Testis (tissue), 3 donors: ENCODE results near the gene RIMBP3B. TPM values are rescaled to one million over a fixed set of nuclear protein-coding genes. Genes with fewer than 3 reads are reported as not detected.
"Not testable (repeated sequence)": the region's sequence is repeated elsewhere in the genome, so short reads cannot be mapped to it uniquely, and the experiment has no call there.

ENCODE experiments used
- DNase-seq: peaks from one replicate; pipeline ENCODE4 v3.0.0-alpha.2; 2019
- H3K27ac ChIP-seq, 2 donors: fragments of 200-600 bp; sonication (generic); one replicate each; pipeline ENCODE4 v1.5.1; 2019
- H3K27me3 ChIP-seq: fragments of 200-600 bp; sonication (generic); one replicate; pipeline ENCODE4 v1.5.1; 2019
- H3K36me3 ChIP-seq: fragments of 200-600 bp; sonication (generic); one replicate; pipeline ENCODE4 v1.5.1; 2017; ENCODE audit warnings: low read depth; ENCODE audit errors: missing control alignments
- H3K4me1 ChIP-seq: fragments of 200-600 bp; sonication (generic); one replicate; pipeline ENCODE4 v1.5.1; 2019
- H3K4me3 ChIP-seq, 2 donors: fragments of 200-600 bp; sonication (generic); one replicate each; pipeline ENCODE4 v1.5.1; 2017 to 2019
- H3K9me3 ChIP-seq: fragments of 200-600 bp; sonication (generic); one replicate; pipeline ENCODE4 v1.5.1; 2017
- WGBS, 2 donors: methylation state at CpG; one replicate each; pipeline ENCODE4 v1.1.5; 2018; 5-methylcytosine and 5-hydroxymethylcytosine counted together
- intact Hi-C: fragments of 100-400 bp; cut with DNase I; formaldehyde crosslinking; loops from one replicate; pipeline ENCODE4 v1.15.1; 2023; ENCODE audit warnings: low total_unique reads
- polyA plus RNA-seq: library from polyadenylated mRNA; stranded (reverse); fragments of 350-450 nt; fragmentation: Illumina TruSeq; extraction: RNeasy Lipid Tissue Mini Kit (QIAGEN cat#74804); gene quantifications from one replicate; pipeline ENCODE4 v1.2.3, GENCODE V29; 2014; ENCODE audit warnings: low read depth, low replicate concordance; ENCODE audit not compliant: insufficient read depth
- total RNA-seq, 2 donors: library from RNA; depleted of rRNA; stranded (reverse); fragments of >200 nt; gene quantifications; one replicate each; pipeline ENCODE4 v1.2.3, GENCODE V29; 2016

Gene RIMBP3B
- total and polyA plus RNA-seq, 3 donors from 2014 or later = 12.1 to 32.9 (median 16.9) TPM

DNA sequence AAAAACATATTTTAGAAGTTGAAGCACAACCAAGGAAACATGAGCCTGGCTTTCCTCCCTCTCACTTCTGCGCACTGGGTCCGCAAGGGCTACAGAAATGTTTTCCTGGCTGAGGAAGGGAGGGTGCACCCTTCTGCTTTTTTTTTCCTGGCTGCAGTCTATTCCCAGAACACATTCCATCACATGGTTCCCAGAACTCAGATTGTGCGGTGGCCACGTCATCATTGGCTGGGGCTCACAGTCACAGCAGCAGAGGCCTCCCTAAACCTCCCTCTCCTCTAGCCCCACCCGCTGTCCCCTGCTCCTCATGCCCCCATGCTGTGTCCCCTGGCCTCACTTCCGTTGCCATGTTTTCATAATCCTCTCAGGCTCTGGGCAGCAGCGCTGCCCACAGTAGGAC lies 5.9 kb downstream of the RIMBP3B start:
- intact Hi-C loops, H3K4me3 ChIP-seq, DNase-seq, H3K9me3 ChIP-seq, H3K4me1 ChIP-seq, H3K36me3 ChIP-seq, H3K27ac ChIP-seq, H3K27me3 ChIP-seq: not testable (repeated sequence)
- WGBS, 2 donors = no CpG with 5 or more reads among the region's 7 CpGs

DNA sequence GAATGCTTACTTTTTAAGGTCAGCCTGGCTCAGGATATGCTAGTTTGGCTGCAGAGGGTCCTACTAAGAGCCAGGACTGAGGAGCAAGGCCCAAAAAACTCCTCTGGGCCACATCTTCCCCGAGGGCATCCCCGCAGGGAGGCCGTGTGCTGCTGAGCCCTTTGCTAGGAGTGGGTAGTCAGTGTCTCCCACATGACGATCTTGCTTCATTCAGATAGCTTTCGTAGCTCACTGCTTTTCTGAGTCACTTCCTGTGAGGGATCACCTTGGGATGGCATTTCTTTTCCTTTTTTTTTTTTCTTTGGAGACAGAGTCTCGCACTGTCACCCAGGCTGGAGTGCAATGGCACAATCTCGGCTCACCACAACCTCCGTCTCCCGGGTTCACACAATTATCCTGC lies 6.5 kb downstream of the RIMBP3B start:
- H3K9me3 ChIP-seq, H3K4me1 ChIP-seq, DNase-seq, intact Hi-C loops, H3K27me3 ChIP-seq, H3K36me3 ChIP-seq, H3K27ac ChIP-seq, H3K4me3 ChIP-seq: not testable (repeated sequence)
- WGBS, 2 donors = no CpG with 5 or more reads among the region's 9 CpGs

DNA sequence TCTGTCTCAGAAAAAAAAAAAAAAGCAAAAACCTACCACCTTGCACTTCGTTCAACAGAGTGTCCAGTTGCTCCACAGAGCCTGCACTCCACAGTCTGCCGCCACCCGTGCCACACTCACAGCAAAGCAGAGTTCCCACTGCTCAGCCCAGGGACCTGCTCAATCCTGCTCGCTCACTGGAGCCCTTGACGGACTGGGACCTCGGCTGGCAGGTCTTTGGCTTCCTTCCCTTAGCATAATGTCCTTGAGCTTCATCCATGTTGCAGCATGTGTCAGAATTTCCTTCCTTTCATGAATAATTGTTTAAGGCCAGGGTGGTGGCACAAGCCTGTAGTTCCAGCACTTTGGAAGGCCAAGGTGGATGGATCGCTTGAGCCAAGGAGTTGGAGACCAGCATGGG lies 11.1 kb downstream of the RIMBP3B start:
- H3K9me3 ChIP-seq, DNase-seq, H3K4me1 ChIP-seq, intact Hi-C loops, H3K36me3 ChIP-seq, H3K27me3 ChIP-seq, H3K27ac ChIP-seq, H3K4me3 ChIP-seq: not testable (repeated sequence)
- WGBS, 2 donors = no CpG with 5 or more reads among the region's 7 CpGs

DNA sequence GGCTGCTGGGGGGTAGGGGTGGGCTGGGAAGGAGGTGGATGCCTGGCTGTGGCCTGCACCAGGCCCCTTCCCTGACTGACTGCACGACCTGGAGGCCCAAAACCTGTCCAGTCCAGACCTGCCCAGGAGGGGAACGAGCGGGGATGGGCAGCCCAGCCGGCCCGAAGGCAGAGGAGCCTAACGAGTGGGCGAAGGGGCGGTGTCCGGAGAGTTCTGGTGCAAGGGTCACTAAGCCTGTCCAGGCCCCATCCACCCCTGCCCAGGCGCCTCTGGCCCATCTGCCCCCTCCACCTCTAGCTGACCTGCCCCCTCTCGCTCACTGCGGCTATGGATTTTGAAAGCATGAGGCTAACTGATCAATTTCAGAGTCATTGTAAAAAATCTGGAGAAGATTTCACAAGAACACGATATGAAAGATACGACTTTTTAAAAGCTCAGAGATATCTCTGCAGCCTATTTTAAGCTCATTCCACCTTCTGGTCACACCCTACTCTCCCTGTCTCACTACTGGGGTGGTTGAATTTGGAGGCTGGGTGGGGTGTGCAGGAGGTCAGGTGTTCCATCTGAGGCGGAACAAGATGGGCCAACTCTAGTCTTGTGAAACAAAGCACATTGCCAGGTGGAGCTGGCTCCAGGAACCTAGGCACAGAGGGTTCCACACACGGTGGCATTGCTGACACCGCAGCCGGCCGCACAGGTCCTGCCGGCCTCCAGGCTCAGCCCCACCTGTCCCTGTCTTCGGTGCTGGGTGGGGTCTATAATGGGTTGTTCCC lies 17.8 kb downstream of the RIMBP3B start:
- WGBS, 2 donors = no CpG with 5 or more reads among the region's 21 CpGs
- intact Hi-C loops, H3K4me3 ChIP-seq: not testable (repeated sequence)

DNA sequence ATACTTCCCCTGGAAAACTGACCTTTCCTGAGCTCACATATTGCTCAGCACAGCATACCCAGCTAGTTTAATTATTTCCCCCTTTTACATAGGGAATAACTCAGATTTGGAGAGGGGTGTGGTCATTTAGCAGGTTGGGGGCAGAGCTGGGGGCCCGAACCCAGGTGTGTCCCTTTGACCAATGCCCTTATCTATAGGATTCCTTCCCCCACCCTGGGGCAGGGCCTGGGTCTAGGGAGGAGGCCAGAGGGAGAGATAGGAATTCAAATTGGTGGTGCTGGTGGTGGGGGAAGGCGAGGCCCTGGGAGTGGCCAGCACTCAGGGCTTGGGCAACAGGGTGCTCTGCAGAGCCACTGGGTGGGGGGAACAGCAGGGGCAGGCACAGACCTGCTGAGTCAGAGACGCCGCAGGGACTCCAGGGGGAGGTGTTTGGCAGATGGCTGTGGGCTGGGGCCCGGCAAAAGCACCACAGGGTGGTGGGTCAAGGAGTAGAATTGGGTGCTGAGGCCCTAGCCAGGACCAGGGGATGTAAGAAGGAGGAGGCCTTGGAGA lies 19.3 kb downstream of the RIMBP3B start:
- H3K4me1 ChIP-seq, H3K27me3 ChIP-seq, H3K9me3 ChIP-seq, H3K4me3 ChIP-seq, DNase-seq, H3K36me3 ChIP-seq, H3K27ac ChIP-seq, intact Hi-C loops: not testable (repeated sequence)
- 88 to 90% methylated on average over 1 to 2 of the region's 5 CpGs for WGBS, 2 donors

More for the DNA sequence above, 17.8 kb downstream of the RIMBP3B start:
- not testable (repeated sequence) for H3K27me3 ChIP-seq, DNase-seq, H3K9me3 ChIP-seq, H3K36me3 ChIP-seq, H3K4me1 ChIP-seq, H3K27ac ChIP-seq

DNA sequence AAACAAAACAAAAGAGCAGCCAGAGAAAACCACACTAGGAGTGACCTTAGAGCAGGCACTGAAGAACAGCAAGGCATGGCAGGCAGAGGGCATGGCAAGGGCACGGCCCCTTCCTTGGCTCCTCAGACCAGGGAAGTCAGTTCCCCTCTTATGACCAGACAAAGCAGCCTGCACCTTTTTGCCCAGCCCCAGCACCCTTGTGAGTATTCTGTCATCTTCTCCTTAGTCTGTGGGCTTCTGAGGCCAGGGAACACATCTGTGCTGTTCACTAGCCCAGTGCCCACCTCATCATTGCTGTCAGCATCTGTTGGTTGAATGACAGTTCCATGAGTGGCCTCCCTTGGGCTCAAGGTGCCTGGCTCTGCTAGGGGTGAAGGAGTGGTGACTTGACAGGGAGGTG lies 23.6 kb downstream of the RIMBP3B start:
- H3K27me3 ChIP-seq, DNase-seq, H3K9me3 ChIP-seq, intact Hi-C loops, H3K4me1 ChIP-seq, H3K27ac ChIP-seq, H3K36me3 ChIP-seq, H3K4me3 ChIP-seq: not testable (repeated sequence)
- 83% methylated on average over 1 of the region's 1 CpG; no CpG with 5 or more reads in 1 of the 2 donors for WGBS, 2 donors

DNA sequence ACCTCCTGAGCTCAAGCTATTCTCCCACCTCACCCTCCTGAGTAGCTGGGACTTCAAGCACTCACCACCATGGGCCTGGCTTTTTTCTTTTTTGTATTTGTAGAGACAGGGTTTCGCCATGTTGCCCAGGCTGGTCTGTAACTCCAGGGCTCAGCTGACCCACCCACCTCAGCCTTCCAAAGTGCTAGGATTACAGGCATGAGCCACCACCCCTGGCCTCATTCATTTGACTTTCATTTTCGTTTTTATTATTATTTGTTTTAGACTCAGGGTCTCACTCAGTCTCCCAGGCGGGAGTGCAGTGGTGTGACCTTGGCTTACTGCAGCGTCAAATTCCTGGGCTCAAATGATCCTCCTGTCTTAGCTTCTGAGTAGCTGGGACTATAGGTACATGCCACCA lies 24.2 kb downstream of the RIMBP3B start:
- H3K4me3 ChIP-seq, H3K36me3 ChIP-seq, H3K9me3 ChIP-seq, H3K27ac ChIP-seq, H3K4me1 ChIP-seq, intact Hi-C loops, DNase-seq, H3K27me3 ChIP-seq: not testable (repeated sequence)
- 80% methylated on average over 1 of the region's 4 CpGs; no CpG with 5 or more reads in 1 of the 2 donors for WGBS, 2 donors

DNA sequence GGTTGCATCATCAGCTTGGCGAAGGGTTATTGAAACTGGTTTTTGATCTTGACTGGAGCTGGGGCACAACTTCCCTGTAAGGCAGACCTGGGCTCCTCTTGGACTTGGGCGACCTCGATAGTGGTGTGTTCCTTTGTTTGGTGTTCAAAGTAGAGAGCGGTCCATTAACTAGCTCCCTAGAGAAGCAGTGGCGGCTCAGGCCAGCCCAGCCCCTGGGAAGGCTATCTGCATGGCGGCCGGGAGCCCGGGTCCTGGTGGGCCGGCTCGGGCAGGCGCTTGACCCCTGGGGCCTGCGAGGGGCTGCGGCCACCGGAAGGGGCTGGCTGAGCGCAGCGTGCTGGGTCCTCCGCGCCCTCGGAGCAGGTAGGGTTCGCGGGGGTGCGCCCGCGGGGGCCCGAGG lies 32.8 kb downstream of the RIMBP3B start:
- H3K27me3 ChIP-seq, H3K4me3 ChIP-seq, H3K4me1 ChIP-seq, H3K9me3 ChIP-seq, intact Hi-C loops, H3K36me3 ChIP-seq, H3K27ac ChIP-seq: not testable (repeated sequence)
- peak; percentile 13 for DNase-seq
- 17% methylated on average over 7 of the region's 25 CpGs; no CpG with 5 or more reads in 1 of the 2 donors for WGBS, 2 donors

DNA sequence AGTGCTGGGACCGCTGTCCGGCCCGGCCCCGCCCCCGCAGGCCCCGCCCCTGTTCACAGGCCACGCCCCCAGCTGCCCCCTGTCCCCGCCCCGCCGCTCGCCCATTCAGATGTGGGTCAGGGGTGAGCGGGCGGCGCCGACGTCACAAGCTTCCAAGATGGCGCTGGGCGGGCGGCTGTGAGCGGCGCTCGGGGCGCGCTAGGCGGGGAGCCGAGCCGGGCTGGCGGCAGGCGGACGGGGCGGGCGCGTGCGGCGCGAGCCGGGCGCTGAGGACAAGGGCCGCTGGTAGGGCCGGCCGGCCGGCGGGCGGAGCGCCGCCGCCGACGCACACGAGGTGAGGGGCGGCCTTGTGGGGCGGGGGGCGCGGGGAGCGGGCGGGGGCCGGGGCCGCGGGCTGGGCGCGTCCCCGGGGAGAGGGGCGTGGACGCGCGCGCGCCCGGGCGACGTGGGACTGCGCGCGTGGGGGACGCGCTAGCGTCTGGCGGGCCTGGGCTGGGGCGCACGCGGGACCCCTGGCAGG lies 33.7 kb downstream of the RIMBP3B start, which contains the start of gene HIC2:
Gene HIC2 (plus strand): TSS at position 145 of the 520 bp plus-strand sequence. CDS start 25,461 bp downstream, outside the sequence.
- H3K9me3 ChIP-seq, intact Hi-C loops, H3K27ac ChIP-seq, H3K27me3 ChIP-seq, H3K36me3 ChIP-seq, H3K4me1 ChIP-seq: not testable (repeated sequence)
- DNase-seq = peak; percentile 14
- no CpG with 5 or more reads among the region's 81 CpGs for WGBS, 2 donors
- peak within 1 kb of the TSS in 1 of 2 donors; percentile 44 for H3K4me3 ChIP-seq

DNA sequence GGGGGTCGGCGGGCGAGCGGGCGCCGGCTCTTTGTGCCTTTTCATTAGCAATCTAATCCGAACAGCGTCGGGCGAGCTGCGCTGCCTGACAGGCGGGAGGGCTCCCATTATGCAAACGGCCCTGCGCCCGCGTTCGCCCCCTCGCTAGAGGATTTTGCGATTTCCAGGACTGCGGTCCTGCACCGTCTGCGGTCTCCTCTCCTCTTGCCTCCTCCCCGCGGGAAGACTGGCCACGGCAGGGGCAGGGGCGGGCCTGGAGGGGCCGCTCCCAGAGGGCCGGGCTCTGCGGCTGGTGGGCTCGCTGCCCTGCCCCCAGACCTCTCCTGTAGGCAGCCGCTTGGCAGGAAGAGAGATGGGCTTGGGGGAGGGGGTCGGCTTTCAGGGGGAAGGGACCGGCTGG lies 34.3 kb downstream of the RIMBP3B start:
- H3K27ac ChIP-seq, H3K4me1 ChIP-seq, H3K27me3 ChIP-seq, intact Hi-C loops, H3K36me3 ChIP-seq, H3K9me3 ChIP-seq: not testable (repeated sequence)
- H3K4me3 ChIP-seq = peak overlapping the region in 1 of 2 donors; percentile 44
- WGBS, 2 donors = 1% methylated on average over 14 of the region's 33 CpGs; no CpG with 5 or more reads in 1 of the 2 donors
- DNase-seq = peak; percentile 15

DNA sequence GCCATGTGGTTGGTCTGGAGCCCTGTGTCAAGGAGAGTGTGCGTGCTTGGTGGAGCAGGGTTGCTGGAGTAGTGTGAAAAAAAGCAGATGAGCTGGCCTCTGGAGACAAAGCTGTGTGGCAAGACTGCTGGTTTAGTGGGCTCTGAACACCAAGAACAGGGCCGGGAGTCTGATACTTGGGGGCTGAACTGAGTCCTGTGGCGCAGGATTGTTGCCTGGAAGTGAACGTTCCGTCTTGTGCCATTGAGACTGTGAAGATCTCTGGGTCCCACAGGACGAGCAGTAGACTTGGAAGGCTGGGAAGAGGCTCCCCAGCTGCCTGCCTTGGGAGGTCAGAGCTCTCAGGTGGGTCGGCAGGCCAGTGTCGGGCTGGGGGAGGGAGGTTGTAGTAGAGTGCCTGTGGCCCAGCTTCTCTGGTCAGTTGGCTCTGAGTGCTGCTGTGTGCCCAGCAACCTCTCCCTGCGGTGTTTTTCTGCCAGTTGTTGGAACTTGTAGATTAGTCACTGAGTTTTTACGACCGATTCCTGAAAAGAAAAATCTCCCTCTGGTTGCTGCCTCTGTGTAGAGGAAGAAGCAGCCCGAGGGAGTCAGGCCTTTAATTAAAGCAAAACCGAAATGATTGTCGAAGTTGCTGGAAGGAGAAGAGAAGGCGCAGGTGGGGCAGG lies 35.6 kb downstream of the RIMBP3B start:
- H3K27me3 ChIP-seq, H3K4me1 ChIP-seq, H3K9me3 ChIP-seq, intact Hi-C loops, H3K27ac ChIP-seq, H3K36me3 ChIP-seq, H3K4me3 ChIP-seq: not testable (repeated sequence)
- WGBS, 2 donors = 9% methylated on average over 5 of the region's 15 CpGs
- DNase-seq = peak; percentile 20
